ENCODE measurements around the gene SPOP.
A peak's percentile ranks its signal among the peaks of the same experiment; 100 is the strongest.
"Not testable (repeated sequence)": the region's sequence is repeated elsewhere in the genome, so short reads cannot be mapped to it uniquely, and the experiment has no call there.

SPOP gene

GRCh38 chr17:49676276-49676868, 1.5 kb downstream of the SPOP start:
- peak overlapping the region; percentile 60 for H3K4me3 ChIP-seq (replicated peaks; ENCODE audit: low read depth, low read length)
- no peak for DNase-seq (ENCODE audit: extremely low read depth, low read depth)
- TF ChIP-seq CTCF (IDR thresholded peaks at IDR 0.05; ENCODE audit: low read depth, low read length, missing control alignments) = no peak

GRCh38 chr17:49674507-49674906, 3.4 kb downstream of the SPOP start:
- H3K4me3 ChIP-seq (replicated peaks; ENCODE audit: low read depth, low read length) = no peak overlapping the region
- DNase-seq (ENCODE audit: extremely low read depth, low read depth) = no peak
- no peak for TF ChIP-seq CTCF (IDR thresholded peaks at IDR 0.05; ENCODE audit: low read depth, low read length, missing control alignments)

DNA sequence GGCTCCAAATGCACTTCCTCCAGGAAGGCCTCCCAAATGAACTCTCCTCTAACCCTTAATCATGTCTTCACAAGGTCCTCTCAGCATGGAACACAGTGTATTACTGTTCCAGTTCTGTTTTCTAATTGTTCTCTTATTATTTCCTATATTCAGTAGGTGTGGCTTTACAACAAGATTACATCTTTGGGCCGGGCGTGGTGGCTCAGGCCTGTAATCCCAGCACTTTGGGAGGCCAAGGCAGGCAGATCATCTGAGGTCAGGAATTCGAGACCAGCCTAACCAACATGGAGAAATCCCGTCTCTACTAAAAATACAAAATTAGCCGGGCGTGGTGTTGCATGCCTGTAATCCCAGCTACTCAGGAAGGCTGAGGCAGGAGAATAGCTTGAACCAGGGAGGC, 4.2 kb downstream of the SPOP start:
- H3K4me3 ChIP-seq (replicated peaks; ENCODE audit: low read depth, low read length); DNase-seq (ENCODE audit: extremely low read depth, low read depth): not testable (repeated sequence)

DNA sequence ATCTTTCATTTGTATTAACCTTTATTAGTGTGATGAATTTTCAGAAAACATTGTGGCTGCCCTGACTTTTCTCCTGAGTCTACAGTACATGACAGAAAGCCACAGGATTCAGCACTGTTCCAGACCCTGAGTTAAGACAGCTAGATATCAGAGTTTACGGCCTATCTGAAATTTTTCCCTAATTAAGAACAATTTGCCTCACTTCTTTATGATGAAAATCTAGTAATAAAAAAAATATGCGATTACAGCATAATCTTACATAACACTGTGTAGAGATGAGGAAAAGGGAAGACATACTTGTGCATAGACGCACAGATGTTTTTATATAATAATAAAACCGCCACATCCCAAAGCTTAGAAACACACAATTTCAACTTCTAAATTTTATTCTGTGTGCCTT, 7.3 kb downstream of the SPOP start:
- TF ChIP-seq CTCF (IDR thresholded peaks at IDR 0.05; ENCODE audit: low read depth, low read length, missing control alignments) = no peak
- DNase-seq (ENCODE audit: extremely low read depth, low read depth) = no peak
- H3K4me3 ChIP-seq (replicated peaks; ENCODE audit: low read depth, low read length) = no peak overlapping the region

DNA sequence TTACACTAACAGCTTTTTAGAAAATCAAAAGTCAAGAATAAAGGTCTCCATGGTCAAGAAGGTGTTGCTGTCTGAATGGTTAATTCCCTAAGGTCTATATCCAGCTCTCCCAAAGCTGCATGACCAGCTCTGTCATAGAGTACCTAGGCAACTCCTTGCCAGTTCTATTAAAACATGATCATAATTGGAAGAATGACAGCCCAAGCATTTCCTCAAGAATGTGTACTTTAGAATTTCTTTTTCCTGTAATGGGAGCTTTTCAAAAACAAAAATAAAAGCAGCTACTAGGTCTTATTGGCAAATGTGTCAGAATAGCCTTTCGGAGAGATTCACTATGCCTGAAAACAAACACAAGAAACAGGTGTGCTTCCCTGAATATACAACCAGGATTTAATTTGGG, 7.9 kb downstream of the SPOP start:
- no peak for DNase-seq (ENCODE audit: extremely low read depth, low read depth)
- no peak for TF ChIP-seq CTCF (IDR thresholded peaks at IDR 0.05; ENCODE audit: low read depth, low read length, missing control alignments)
- no peak overlapping the region for H3K4me3 ChIP-seq (replicated peaks; ENCODE audit: low read depth, low read length)

DNA sequence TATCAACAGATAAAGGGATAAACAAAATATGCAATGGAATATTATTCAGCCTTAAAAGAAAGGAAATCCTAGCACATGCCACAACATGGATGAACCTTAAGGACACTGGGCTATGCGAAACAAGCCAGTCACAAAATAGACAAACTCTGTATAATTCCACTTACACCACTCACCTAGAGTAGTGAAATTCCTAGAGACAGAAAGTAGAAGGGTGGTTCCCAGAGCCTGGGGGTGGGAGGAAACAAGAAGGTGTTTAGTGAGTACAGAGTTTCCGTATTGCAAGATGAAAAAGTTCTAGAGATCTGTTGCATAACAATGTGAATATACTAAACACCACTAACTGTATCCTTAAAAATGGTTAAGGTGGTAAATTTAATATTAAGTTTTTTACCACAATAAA, 10.0 kb downstream of the SPOP start:
- TF ChIP-seq CTCF (IDR thresholded peaks at IDR 0.05; ENCODE audit: low read depth, low read length, missing control alignments) = no peak
- no peak for DNase-seq (ENCODE audit: extremely low read depth, low read depth)
- no peak overlapping the region for H3K4me3 ChIP-seq (replicated peaks; ENCODE audit: low read depth, low read length)

DNA sequence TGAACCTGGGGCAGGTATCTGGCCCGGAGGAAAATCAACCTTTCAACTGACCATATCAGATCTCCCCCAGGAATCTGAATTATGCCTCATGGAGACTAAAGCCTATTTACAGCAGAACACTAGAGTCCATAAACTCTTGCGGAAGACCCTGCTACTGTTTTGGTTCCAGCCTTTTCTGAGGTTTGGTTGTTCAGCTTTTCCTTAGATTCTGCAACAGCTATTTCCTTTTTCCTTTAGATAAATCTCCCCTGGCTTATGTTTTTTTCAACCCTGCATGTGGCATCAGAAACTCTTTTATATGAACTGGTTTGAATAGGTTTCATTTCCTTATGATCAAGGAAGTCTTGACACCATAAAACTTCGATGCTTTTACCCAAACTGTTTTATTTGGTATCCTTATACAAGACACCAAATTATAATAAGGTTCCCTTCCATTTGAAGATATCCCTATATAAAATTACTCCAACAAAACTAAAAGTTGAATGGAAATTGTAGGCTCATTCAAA, 13.1 kb downstream of the SPOP start:
- DNase-seq (ENCODE audit: extremely low read depth, low read depth) = no peak
- no peak overlapping the region for H3K4me3 ChIP-seq (replicated peaks; ENCODE audit: low read depth, low read length)
- no peak for TF ChIP-seq CTCF (IDR thresholded peaks at IDR 0.05; ENCODE audit: low read depth, low read length, missing control alignments)
